HEK293 (cell line): ENCODE results near the gene TNKS1BP1.

Experiments used
- CTCF ChIP-seq: fragments of 450-650 bp; formaldehyde crosslinking; IDR thresholded peaks from 2 replicates; pipeline ENCODE4 v1.5.1; 2016; ENCODE audit warnings: missing biosample characterization, missing genetic modification characterization
- KLF16 ChIP-seq: fragments of 450-650 bp; formaldehyde crosslinking; IDR thresholded peaks from 2 replicates; pipeline ENCODE4 v1.5.1; 2017; ENCODE audit warnings: missing biosample characterization, missing genetic modification characterization
- ZBTB48 ChIP-seq: fragments of 450-650 bp; formaldehyde crosslinking; IDR thresholded peaks from 2 replicates; pipeline ENCODE4 v1.5.1; 2016; ENCODE audit warnings: missing biosample characterization, missing genetic modification characterization
- ZNF114 ChIP-seq: fragments of 450-650 bp; formaldehyde crosslinking; IDR thresholded peaks from 2 replicates; pipeline ENCODE4 v1.5.0; 2017; ENCODE audit warnings: missing biosample characterization, missing genetic modification characterization
- ZNF174 ChIP-seq: fragments of 450-650 bp; formaldehyde crosslinking; IDR thresholded peaks from 2 replicates; pipeline ENCODE4 v1.5.0; 2017; ENCODE audit warnings: missing biosample characterization, mild to moderate bottlenecking, missing genetic modification characterization
- ZNF266 ChIP-seq: fragments of 450-650 bp; formaldehyde crosslinking; IDR thresholded peaks from 2 replicates; pipeline ENCODE4 v1.5.1; 2016; ENCODE audit warnings: missing biosample characterization, missing genetic modification characterization, low read depth
- ZNF518A ChIP-seq: fragments of 450-650 bp; formaldehyde crosslinking; conservative IDR thresholded peaks from 2 replicates; pipeline ENCODE4 v1.5.1; 2016; ENCODE audit warnings: low read depth, missing biosample characterization, missing genetic modification characterization
- ZNF639 ChIP-seq: fragments of 450-650 bp; formaldehyde crosslinking; IDR thresholded peaks from 2 replicates; pipeline ENCODE4 v1.5.1; 2016; ENCODE audit warnings: missing biosample characterization, missing genetic modification characterization
- ZNF660 ChIP-seq: fragments of 450-650 bp; IDR thresholded peaks from 2 replicates; pipeline ENCODE4 v1.5.1; 2018; ENCODE audit warnings: missing biosample characterization, mild to moderate bottlenecking, missing genetic modification characterization
- ZNF677 ChIP-seq: fragments of 450-650 bp; IDR thresholded peaks from 2 replicates; pipeline ENCODE4 v1.5.0; 2018; ENCODE audit warnings: missing biosample characterization, mild to moderate bottlenecking, missing genetic modification characterization, moderate library complexity
- TF ChIP-seq, protein P1 (sequence below): fragments of 450-650 bp; formaldehyde crosslinking; IDR thresholded peaks from 2 replicates; pipeline ENCODE4 v1.5.1; 2016; ENCODE audit warnings: missing biosample characterization, missing genetic modification characterization
- TF ChIP-seq, protein P2 (sequence below): fragments of 450-650 bp; formaldehyde crosslinking; IDR thresholded peaks from 2 replicates; pipeline ENCODE4 v1.5.1; 2016; ENCODE audit warnings: missing biosample characterization, missing genetic modification characterization, low read depth

GRCh38 chr11:57266157-57266556, 58.6 kb downstream of the TNKS1BP1 start:
- TF ChIP-seq, protein P1, sequence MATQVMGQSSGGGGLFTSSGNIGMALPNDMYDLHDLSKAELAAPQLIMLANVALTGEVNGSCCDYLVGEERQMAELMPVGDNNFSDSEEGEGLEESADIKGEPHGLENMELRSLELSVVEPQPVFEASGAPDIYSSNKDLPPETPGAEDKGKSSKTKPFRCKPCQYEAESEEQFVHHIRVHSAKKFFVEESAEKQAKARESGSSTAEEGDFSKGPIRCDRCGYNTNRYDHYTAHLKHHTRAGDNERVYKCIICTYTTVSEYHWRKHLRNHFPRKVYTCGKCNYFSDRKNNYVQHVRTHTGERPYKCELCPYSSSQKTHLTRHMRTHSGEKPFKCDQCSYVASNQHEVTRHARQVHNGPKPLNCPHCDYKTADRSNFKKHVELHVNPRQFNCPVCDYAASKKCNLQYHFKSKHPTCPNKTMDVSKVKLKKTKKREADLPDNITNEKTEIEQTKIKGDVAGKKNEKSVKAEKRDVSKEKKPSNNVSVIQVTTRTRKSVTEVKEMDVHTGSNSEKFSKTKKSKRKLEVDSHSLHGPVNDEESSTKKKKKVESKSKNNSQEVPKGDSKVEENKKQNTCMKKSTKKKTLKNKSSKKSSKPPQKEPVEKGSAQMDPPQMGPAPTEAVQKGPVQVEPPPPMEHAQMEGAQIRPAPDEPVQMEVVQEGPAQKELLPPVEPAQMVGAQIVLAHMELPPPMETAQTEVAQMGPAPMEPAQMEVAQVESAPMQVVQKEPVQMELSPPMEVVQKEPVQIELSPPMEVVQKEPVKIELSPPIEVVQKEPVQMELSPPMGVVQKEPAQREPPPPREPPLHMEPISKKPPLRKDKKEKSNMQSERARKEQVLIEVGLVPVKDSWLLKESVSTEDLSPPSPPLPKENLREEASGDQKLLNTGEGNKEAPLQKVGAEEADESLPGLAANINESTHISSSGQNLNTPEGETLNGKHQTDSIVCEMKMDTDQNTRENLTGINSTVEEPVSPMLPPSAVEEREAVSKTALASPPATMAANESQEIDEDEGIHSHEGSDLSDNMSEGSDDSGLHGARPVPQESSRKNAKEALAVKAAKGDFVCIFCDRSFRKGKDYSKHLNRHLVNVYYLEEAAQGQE (tag by site-specific recombination), result no peak
- TF ChIP-seq, protein P2, sequence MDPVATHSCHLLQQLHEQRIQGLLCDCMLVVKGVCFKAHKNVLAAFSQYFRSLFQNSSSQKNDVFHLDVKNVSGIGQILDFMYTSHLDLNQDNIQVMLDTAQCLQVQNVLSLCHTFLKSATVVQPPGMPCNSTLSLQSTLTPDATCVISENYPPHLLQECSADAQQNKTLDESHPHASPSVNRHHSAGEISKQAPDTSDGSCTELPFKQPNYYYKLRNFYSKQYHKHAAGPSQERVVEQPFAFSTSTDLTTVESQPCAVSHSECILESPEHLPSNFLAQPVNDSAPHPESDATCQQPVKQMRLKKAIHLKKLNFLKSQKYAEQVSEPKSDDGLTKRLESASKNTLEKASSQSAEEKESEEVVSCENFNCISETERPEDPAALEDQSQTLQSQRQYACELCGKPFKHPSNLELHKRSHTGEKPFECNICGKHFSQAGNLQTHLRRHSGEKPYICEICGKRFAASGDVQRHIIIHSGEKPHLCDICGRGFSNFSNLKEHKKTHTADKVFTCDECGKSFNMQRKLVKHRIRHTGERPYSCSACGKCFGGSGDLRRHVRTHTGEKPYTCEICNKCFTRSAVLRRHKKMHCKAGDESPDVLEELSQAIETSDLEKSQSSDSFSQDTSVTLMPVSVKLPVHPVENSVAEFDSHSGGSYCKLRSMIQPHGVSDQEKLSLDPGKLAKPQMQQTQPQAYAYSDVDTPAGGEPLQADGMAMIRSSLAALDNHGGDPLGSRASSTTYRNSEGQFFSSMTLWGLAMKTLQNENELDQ (tag by site-specific recombination), result no peak
- TF ChIP-seq CTCF, result no peak
- TF ChIP-seq ZBTB48 (tag by site-specific recombination), result no peak
- no peak for TF ChIP-seq ZNF266 (tag by site-specific recombination)
- no peak for TF ChIP-seq ZNF114 (tag by site-specific recombination)
- no peak for TF ChIP-seq ZNF660 (tag by site-specific recombination)
- no peak for TF ChIP-seq ZNF639 (tag by site-specific recombination)
- TF ChIP-seq ZNF174 (tag by site-specific recombination), result no peak
- no peak for TF ChIP-seq ZNF518A
- TF ChIP-seq ZNF677, result no peak
- TF ChIP-seq KLF16 (tag by site-specific recombination), result no peak
